NT2/D1 (cell line): ENCODE measurements around the gene SLC8A1.

ENCODE experiments used
- SUZ12 ChIP-seq: IDR thresholded peaks from 2 replicates; pipeline ENCODE4 v1.6.1; 2011; ENCODE audit not compliant: insufficient read length, insufficient read depth; ENCODE audit errors: extremely low read depth
- YY1 ChIP-seq: IDR thresholded peaks from 2 replicates; pipeline ENCODE4 v1.6.1; 2011; ENCODE audit not compliant: insufficient read length, insufficient read depth
- ZNF274 ChIP-seq: IDR thresholded peaks from 2 replicates; pipeline ENCODE4 v1.6.1; 2011; ENCODE audit warnings: mild to moderate bottlenecking, low read depth, low read length

DNA sequence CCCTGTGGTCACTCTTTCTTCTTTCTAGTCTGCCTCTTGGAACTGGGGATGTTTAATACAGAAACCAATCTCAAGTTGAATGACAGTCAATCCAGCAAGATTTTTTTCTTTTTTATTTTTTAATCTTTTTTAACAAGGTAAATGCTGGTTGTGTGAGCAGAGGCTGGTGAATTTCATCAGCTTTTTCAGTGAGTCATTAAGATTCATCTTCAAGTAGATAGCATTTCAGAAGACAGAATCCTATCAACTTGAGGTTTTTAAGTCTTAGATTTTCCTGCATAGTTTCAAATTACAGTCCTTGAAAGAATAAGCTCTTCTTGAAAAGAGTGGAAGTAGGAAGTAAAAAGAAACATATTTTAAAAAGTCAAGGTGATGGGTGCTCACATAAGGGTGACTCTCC lies 12.4 kb downstream of the SLC8A1 start:
- TF ChIP-seq ZNF274 (no peak), YY1 (no peak), SUZ12 (no peak)
